HL-60 (cell line): ENCODE data around the gene CSTB.

Source experiments
- DNase-seq, 2 experiments: peaks; one replicate each; pipeline ENCODE4 v3.0.0-alpha.2; 2010 to 2020; ENCODE audit warnings: low read depth in 1 of 2, low spot score in 1 of 2
- H3K27ac ChIP-seq: fragments of 250-450 bp; sonication (Bioruptor Pico); replicated peaks from 2 replicates; pipeline ENCODE4 v1.5.1; 2020; ENCODE audit warnings: mild to moderate bottlenecking, moderate library complexity
- H3K27me3 ChIP-seq: fragments of 250-450 bp; sonication (Bioruptor Pico); 2 replicates; pipeline ENCODE4 v1.5.1; 2021; ENCODE audit warnings: mild to moderate bottlenecking, moderate library complexity; ENCODE audit not compliant: insufficient read depth, poor library complexity, severe bottlenecking
- H3K4me3 ChIP-seq: replicated peaks from 2 replicates; pipeline ENCODE4 v1.5.1; 2011; ENCODE audit warnings: mild to moderate bottlenecking, control low read depth, low read length; ENCODE audit not compliant: insufficient read depth
- CTCF ChIP-seq: IDR thresholded peaks from one replicate; pipeline ENCODE4 v1.5.1; 2011; ENCODE audit warnings: low read length, control low read depth, inconsistent platforms; ENCODE audit not compliant: insufficient read depth
- GABPA ChIP-seq: IDR thresholded peaks from 2 replicates; pipeline ENCODE4 v1.6.1; 2012; ENCODE audit warnings: low read depth
- POLR2AphosphoS5 ChIP-seq: IDR thresholded peaks from 2 replicates; pipeline ENCODE4 v1.6.1; 2012; ENCODE audit warnings: low read depth
- REST ChIP-seq: IDR thresholded peaks from 2 replicates; pipeline ENCODE4 v1.6.1; 2012; ENCODE audit warnings: low read depth; ENCODE audit not compliant: insufficient replicate concordance
- SPI1 ChIP-seq: IDR thresholded peaks from 2 replicates; pipeline ENCODE4 v1.6.1; 2012; ENCODE audit warnings: low read depth, mild to moderate bottlenecking, borderline replicate concordance

Gene CSTB

DNA sequence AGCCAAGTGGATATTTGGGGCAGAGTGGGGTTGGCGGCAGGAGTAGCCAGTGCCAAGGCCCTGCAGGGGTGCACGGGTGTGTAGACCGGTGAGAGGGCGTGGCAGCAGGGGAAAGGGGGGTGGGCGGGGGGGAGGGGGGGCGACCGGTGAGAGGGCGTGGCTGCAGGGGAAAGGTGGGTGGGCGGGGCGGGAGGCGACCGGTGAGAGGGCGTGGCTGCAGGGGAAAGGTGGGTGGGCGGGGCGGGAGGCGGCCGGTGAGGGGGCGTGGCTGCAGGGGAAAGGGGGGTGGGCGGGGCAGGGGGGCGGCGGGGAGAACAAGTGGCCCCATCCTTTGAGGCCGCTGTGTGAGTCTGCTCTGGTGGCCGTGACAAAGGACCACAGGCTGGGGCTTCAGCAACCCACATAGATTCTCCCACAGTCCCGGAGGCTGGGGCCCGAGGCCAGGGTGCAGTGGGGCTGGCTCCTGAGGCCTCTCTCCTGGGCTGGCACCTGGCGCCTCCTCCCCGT, 39.1 kb upstream of the CSTB start:
- Histone ChIP-seq H3K27ac (no peak overlapping the region), H3K27me3 (no peaks in the 10 kb centered on the region), H3K4me3 (no peak overlapping the region)
- DNase-seq = no peak
- TF ChIP-seq CTCF (no peak), SPI1 (no peak), POLR2AphosphoS5 (no peak), REST (no peak), GABPA (no peak)

- no peak overlapping the region for H3K27ac ChIP-seq
- no peak for DNase-seq
- no peak for TF ChIP-seq SPI1
- TF ChIP-seq GABPA = no peak
- TF ChIP-seq CTCF = no peak
- no peak for TF ChIP-seq REST
- no peak for TF ChIP-seq POLR2AphosphoS5
- no peaks in the 10 kb centered on the region for H3K27me3 ChIP-seq
- H3K4me3 ChIP-seq = no peak overlapping the region
These were observed 38.4 kb upstream of the CSTB start for GRCh38 chr21:43814215-43815106.

DNA sequence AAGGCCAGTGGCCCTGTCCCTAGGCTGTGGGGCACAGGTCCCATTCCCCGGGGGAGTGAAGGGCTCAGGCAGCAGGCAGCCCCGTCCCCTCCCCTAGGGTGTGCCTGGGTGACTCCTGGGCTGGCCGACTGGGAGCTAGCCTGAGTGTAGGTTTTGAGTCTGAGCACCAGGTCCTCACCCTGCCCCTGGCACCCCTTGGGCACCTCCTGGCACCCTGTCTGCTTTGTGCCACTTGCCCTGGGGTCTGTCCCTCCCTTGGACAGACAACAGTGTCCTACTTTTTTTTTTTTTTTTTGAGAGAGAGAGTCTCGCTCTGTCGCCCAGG, 37.5 kb upstream of the CSTB start:
- DNase-seq = no peak
- H3K4me3 ChIP-seq = no peak overlapping the region
- no peak for TF ChIP-seq POLR2AphosphoS5
- TF ChIP-seq GABPA = no peak
- H3K27me3 ChIP-seq = no peaks in the 10 kb centered on the region
- H3K27ac ChIP-seq = no peak overlapping the region

DNA sequence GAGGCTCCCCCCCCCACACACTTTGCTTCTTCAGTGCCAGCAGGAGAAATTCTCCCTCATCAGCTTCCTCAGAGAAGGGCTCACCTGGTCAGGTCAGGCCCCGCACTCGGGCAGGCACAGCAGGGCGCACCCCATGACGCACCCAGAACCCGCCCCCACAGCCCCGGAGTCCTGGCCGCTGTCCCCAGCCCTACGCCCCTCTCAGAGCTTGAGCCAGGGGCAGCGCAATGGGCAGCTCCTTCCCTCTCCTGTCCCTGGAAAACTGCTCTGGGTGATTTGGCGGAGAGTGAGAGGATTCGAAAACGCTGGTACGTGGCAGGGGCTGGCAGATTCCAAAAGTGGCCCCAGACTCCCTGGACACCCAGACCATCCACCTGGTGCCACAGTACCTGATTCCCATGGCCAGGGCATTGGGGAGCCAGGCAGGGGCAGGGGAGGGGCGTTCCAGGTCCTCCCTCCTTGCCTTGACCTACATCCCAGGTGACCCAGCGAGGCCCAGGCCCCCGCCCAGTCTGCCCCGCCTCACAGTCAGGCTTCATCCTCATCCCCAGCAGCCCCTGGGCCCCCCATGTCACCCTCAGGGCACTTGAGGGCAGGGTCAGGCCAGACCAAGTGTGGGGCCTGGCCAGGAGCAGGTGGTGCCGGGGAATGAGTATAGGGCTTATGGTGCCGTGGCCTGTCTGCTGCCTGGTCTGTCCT, 37.0 kb upstream of the CSTB start:
- DNase-seq = no peak
- Histone ChIP-seq H3K27ac (no peak overlapping the region), H3K27me3 (no peaks in the 10 kb centered on the region), H3K4me3 (no peak overlapping the region)
- TF ChIP-seq REST (no peak), GABPA (no peak), SPI1 (no peak), POLR2AphosphoS5 (no peak), CTCF (no peak)
